Measurements from ENCODE around the gene TTC39C. TPM values are rescaled to one million over a fixed set of nuclear protein-coding genes. Genes with fewer than 3 reads are reported as not detected.

Gene TTC39C
- polyA plus RNA-seq, 3 donors: 4.3 to 29.5 (median 8.3) TPM

GRCh38 chr18:24112874-24113615 lies 98.5 kb downstream of the TTC39C start:
- DNase-seq: no peak
- Mint-ChIP-seq H3K36me3 (peaks cover 47 to 58% of the 10 kb centered on the region in 2 donors), H3K4me3 (no peak overlapping the region), H3K4me1 (peaks cover 9% of the 10 kb centered on the region), H3K27me3 (ENCODE audit: low read depth in 3 of 3) (no peaks in the 10 kb centered on the region), H3K9me3 (peaks cover 0 to 2% (median 0%) of the 10 kb centered on the region in 7 donors), H3K27ac (peak overlapping the region in 1 of 7 donors; percentile 9)
- no peaks in the 10 kb centered on the region for H4K20me1 ChIP-seq (ENCODE audit: insufficient read depth, low read length)
- no peak overlapping the region for H2AFZ ChIP-seq (ENCODE audit: insufficient read depth, low read depth, low read length, poor library complexity, severe bottlenecking)
- intact Hi-C loops (cut with micrococcal nuclease): loop anchor here in 1 of 2 donors (10.0 kb wide), 1 partner anchor 98 kb away; the partner anchor contains the start of gene TTC39C
- H3K4me3 ChIP-seq (replicated peaks in 1 of 3; ENCODE audit: low read depth in 2 of 3, low read length in 3 of 3): no peak overlapping the region
- no peak overlapping the region for H3K27ac ChIP-seq (ENCODE audit: low read depth in 1 of 2, low read length in 2 of 2)
- no peaks in the 10 kb centered on the region for H3K79me2 ChIP-seq (ENCODE audit: insufficient read depth, low read length)
- peaks cover 5 to 6% of the 10 kb centered on the region in 2 donors for H3K4me1 ChIP-seq (ENCODE audit: control insufficient read depth in 1 of 2, insufficient read depth in 2 of 2, low read length in 2 of 2)
- no peaks in the 10 kb centered on the region for H3K9me3 ChIP-seq (replicated peaks in 1 of 2; ENCODE audit: control insufficient read depth in 1 of 2, insufficient read depth in 1 of 2, low read length in 2 of 2)
- H3K9ac ChIP-seq (ENCODE audit: insufficient read depth, low read length, poor library complexity, severe bottlenecking): no peak overlapping the region
- no peak overlapping the region for H3K4me2 ChIP-seq (replicated peaks; ENCODE audit: extremely low read depth, low read length, poor library complexity, severe bottlenecking)
- TF ChIP-seq, protein P1, sequence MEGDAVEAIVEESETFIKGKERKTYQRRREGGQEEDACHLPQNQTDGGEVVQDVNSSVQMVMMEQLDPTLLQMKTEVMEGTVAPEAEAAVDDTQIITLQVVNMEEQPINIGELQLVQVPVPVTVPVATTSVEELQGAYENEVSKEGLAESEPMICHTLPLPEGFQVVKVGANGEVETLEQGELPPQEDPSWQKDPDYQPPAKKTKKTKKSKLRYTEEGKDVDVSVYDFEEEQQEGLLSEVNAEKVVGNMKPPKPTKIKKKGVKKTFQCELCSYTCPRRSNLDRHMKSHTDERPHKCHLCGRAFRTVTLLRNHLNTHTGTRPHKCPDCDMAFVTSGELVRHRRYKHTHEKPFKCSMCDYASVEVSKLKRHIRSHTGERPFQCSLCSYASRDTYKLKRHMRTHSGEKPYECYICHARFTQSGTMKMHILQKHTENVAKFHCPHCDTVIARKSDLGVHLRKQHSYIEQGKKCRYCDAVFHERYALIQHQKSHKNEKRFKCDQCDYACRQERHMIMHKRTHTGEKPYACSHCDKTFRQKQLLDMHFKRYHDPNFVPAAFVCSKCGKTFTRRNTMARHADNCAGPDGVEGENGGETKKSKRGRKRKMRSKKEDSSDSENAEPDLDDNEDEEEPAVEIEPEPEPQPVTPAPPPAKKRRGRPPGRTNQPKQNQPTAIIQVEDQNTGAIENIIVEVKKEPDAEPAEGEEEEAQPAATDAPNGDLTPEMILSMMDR (IDR thresholded peaks at IDR 0.05): no peak
- peaks cover 22 to 69% of the 10 kb centered on the region in 2 donors for H3K36me3 ChIP-seq (replicated peaks in 1 of 2; ENCODE audit: control insufficient read depth in 1 of 2, insufficient read depth in 2 of 2, low read length in 2 of 2)
- H3K27me3 ChIP-seq (ENCODE audit: control insufficient read depth in 2 of 2, insufficient read depth in 2 of 2, low read length in 2 of 2): no peaks in the 10 kb centered on the region
- WGBS (ENCODE audit: insufficient coverage): 91% methylated on average over 12 of the region's 15 CpGs

DNA sequence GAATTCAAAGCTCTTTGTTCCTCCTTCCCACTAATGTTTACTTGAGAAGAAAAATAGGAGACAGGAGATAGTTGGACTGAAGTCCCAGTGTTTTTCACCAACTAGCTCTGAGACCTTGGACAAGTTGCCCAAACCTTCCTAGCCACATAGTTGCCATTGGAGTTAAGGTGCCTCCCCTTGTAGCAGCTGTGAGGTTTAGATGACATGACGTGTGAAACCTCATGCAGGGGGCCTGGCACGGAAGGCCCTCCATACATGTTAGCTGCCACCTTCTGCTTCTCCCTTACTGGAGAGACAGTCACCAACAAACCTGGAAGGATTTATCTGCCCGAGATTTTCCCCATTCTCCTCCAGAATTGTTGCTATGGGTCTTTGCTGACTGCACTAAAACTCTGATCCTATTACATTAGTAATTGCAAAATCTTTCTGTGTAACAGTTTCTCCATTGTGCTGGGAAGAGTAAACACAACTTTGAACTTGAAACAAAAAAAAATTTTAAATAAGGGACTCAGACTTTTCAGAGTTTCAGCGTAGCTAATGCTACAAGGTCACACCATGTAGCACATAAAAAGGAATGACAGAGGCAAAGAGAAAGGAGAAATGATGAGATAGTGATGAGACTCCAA lies 100.5 kb downstream of the TTC39C start:
- Histone ChIP-seq H3K79me2 (ENCODE audit: insufficient read depth, low read length) (no peaks in the 10 kb centered on the region), H3K27ac (ENCODE audit: low read depth in 1 of 2, low read length in 2 of 2) (no peak overlapping the region), H3K36me3 (replicated peaks in 1 of 2; ENCODE audit: control insufficient read depth in 1 of 2, insufficient read depth in 2 of 2, low read length in 2 of 2) (peaks cover 27 to 78% of the 10 kb centered on the region in 2 donors), H3K4me1 (ENCODE audit: control insufficient read depth in 1 of 2, insufficient read depth in 2 of 2, low read length in 2 of 2) (peaks cover 5 to 6% of the 10 kb centered on the region in 2 donors), H3K4me3 (replicated peaks in 1 of 3; ENCODE audit: low read depth in 2 of 3, low read length in 3 of 3) (no peak overlapping the region), H2AFZ (ENCODE audit: insufficient read depth, low read depth, low read length, poor library complexity, severe bottlenecking) (no peak overlapping the region), H3K9me3 (replicated peaks in 1 of 2; ENCODE audit: control insufficient read depth in 1 of 2, insufficient read depth in 1 of 2, low read length in 2 of 2) (no peaks in the 10 kb centered on the region), H3K27me3 (ENCODE audit: control insufficient read depth in 2 of 2, insufficient read depth in 2 of 2, low read length in 2 of 2) (no peaks in the 10 kb centered on the region), H4K20me1 (ENCODE audit: insufficient read depth, low read length) (no peaks in the 10 kb centered on the region), H3K4me2 (replicated peaks; ENCODE audit: extremely low read depth, low read length, poor library complexity, severe bottlenecking) (no peak overlapping the region), H3K9ac (ENCODE audit: insufficient read depth, low read length, poor library complexity, severe bottlenecking) (no peak overlapping the region)
- H3K4me3 Mint-ChIP-seq: no peak overlapping the region
- H3K27ac Mint-ChIP-seq: peak overlapping the region in 4 of 7 donors; percentile 11 to 25 (median 13)
- H3K9me3 Mint-ChIP-seq: peaks cover 0 to 2% (median 0%) of the 10 kb centered on the region in 7 donors
- 76% methylated on average over 3 of the region's 4 CpGs for WGBS (ENCODE audit: insufficient coverage)
- peaks cover 55 to 64% of the 10 kb centered on the region in 2 donors for H3K36me3 Mint-ChIP-seq
- intact Hi-C loops (cut with micrococcal nuclease): loop anchor here in 1 of 2 donors (10.0 kb wide), 1 partner anchor 100 kb away; the partner anchor contains the start of gene TTC39C
- no peak for DNase-seq
- peaks cover 9% of the 10 kb centered on the region for H3K4me1 Mint-ChIP-seq
- TF ChIP-seq, protein P1 (IDR thresholded peaks at IDR 0.05): no peak
- H3K27me3 Mint-ChIP-seq (ENCODE audit: low read depth in 3 of 3): no peaks in the 10 kb centered on the region

Measured in CD14-positive monocyte (primary cell).